ENCODE measurements around the gene ACTL8.

ACTL8 gene

DNA sequence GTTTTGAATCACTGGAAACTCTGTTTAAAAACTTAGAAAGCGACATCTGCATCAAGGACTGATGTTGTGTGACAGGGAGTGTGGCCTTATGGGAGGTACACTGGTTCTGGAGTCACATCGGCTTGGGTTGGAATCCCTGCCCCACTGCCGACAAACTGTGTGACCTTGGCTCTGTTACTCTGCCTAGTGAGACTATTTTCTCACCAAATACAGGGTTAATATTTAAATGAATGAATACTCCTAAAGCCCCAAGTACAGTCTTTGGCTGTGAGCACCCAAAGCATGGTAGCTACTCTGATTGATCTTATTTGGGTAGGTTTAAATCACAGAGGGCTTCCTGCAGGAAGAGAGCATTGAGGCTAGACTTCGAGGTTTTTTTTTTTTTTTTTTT lies 102.0 kb downstream of the ACTL8 start:
- H3K9ac ChIP-seq (ENCODE audit: low read depth, low read length, poor library complexity) = no peak overlapping the region
- no peak overlapping the region for H2BK12ac ChIP-seq (ENCODE audit: low read length)
- no peaks in the 10 kb centered on the region for H3K36me3 ChIP-seq (replicated peaks in 1 of 2; ENCODE audit: control insufficient read depth in 2 of 2, insufficient read depth in 2 of 2, low read length in 2 of 2)
- H3K4me3 ChIP-seq (ENCODE audit: low read length in 2 of 2) = no peak overlapping the region
- H2BK5ac ChIP-seq (ENCODE audit: low read length) = no peak overlapping the region
- H4K8ac ChIP-seq (ENCODE audit: low read depth, low read length) = no peak overlapping the region
- no peak overlapping the region for H3K27ac ChIP-seq (replicated peaks; ENCODE audit: low read length)
- H3K18ac ChIP-seq (ENCODE audit: low read length) = no peak overlapping the region
- H3K14ac ChIP-seq (ENCODE audit: low read length) = no peak overlapping the region
- H2AK5ac ChIP-seq (ENCODE audit: low read depth, low read length) = no peak overlapping the region
- peaks cover 0 to 11% (median 2%) of the 10 kb centered on the region in 3 experiments for H3K27me3 ChIP-seq (ENCODE audit: control insufficient read depth in 3 of 3, insufficient read depth in 3 of 3, low read depth in 1 of 3, low read length in 3 of 3)
- DNase-seq (ENCODE audit: low spot score) = no peak
- no peak overlapping the region for H4K91ac ChIP-seq (ENCODE audit: low read depth, low read length, poor library complexity)
- H3K4me2 ChIP-seq (ENCODE audit: insufficient read depth, low read length, poor library complexity, severe bottlenecking) = no peak overlapping the region
- H2AFZ ChIP-seq (ENCODE audit: low read length) = no peak overlapping the region
- H2BK120ac ChIP-seq (ENCODE audit: low read depth, low read length) = no peak overlapping the region
- no peak overlapping the region for H3K4ac ChIP-seq (ENCODE audit: low read length)
- no CpG with 5 or more reads among the region's 4 CpGs for WGBS, 2 donors (ENCODE audit: extremely low coverage in 2 of 2, insufficient read length in 2 of 2, insufficient replicate concordance in 1 of 2)
- no peak overlapping the region for H3K23ac ChIP-seq (ENCODE audit: low read depth, low read length, poor library complexity)
- H3K4me1 ChIP-seq (ENCODE audit: control insufficient read depth in 2 of 2, insufficient read depth in 1 of 2, low read depth in 1 of 2, low read length in 2 of 2) = peaks cover 0 to 5% of the 10 kb centered on the region in 2 donors
- no peaks in the 10 kb centered on the region for H3K9me3 ChIP-seq (replicated peaks in 1 of 2; ENCODE audit: control insufficient read depth in 2 of 2, insufficient read depth in 1 of 2, low read depth in 1 of 2, low read length in 2 of 2)
- H3K79me1 ChIP-seq (ENCODE audit: low read depth, low read length) = no peaks in the 10 kb centered on the region
- no peak overlapping the region for H2BK15ac ChIP-seq (ENCODE audit: low read length)

DNA sequence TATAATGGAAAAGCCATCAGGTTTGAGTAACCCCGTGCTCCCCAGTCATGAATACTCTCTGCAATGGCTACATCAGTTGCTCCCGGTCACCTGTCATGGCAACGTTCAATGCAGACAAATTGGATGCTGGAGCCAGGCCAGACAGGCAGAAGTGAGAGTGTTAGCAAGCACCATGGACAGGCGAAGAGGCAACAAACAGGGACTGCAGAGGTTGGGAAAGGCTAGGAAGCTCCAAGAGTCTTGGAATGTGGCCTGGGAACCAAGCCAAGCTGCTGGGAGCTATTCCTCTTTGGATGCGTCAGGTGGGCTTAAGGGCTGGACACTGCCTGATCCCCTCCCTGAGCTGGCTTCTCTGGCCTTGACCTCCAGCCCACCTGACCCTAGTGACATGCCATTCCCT lies 102.9 kb downstream of the ACTL8 start:
- Histone ChIP-seq H3K27ac (replicated peaks; ENCODE audit: low read length) (no peak overlapping the region), H3K9me3 (replicated peaks in 1 of 2; ENCODE audit: control insufficient read depth in 2 of 2, insufficient read depth in 1 of 2, low read depth in 1 of 2, low read length in 2 of 2) (no peaks in the 10 kb centered on the region), H3K4me1 (ENCODE audit: control insufficient read depth in 2 of 2, insufficient read depth in 1 of 2, low read depth in 1 of 2, low read length in 2 of 2) (peaks cover 0 to 5% of the 10 kb centered on the region in 2 donors), H4K91ac (ENCODE audit: low read depth, low read length, poor library complexity) (no peak overlapping the region), H2BK5ac (ENCODE audit: low read length) (no peak overlapping the region), H3K36me3 (replicated peaks in 1 of 2; ENCODE audit: control insufficient read depth in 2 of 2, insufficient read depth in 2 of 2, low read length in 2 of 2) (no peaks in the 10 kb centered on the region), H3K4me3 (ENCODE audit: low read length in 2 of 2) (no peak overlapping the region), H2AK5ac (ENCODE audit: low read depth, low read length) (no peak overlapping the region), H2BK120ac (ENCODE audit: low read depth, low read length) (no peak overlapping the region), H3K79me1 (ENCODE audit: low read depth, low read length) (no peaks in the 10 kb centered on the region), H4K8ac (ENCODE audit: low read depth, low read length) (no peak overlapping the region), H3K27me3 (ENCODE audit: control insufficient read depth in 3 of 3, insufficient read depth in 3 of 3, low read depth in 1 of 3, low read length in 3 of 3) (peaks cover 0 to 11% (median 2%) of the 10 kb centered on the region in 3 experiments), H3K4ac (ENCODE audit: low read length) (no peak overlapping the region), H3K4me2 (ENCODE audit: insufficient read depth, low read length, poor library complexity, severe bottlenecking) (no peak overlapping the region), H2BK15ac (ENCODE audit: low read length) (no peak overlapping the region), H3K18ac (ENCODE audit: low read length) (no peak overlapping the region), H3K23ac (ENCODE audit: low read depth, low read length, poor library complexity) (no peak overlapping the region), H3K14ac (ENCODE audit: low read length) (no peak overlapping the region), H2BK12ac (ENCODE audit: low read length) (no peak overlapping the region), H2AFZ (ENCODE audit: low read length) (no peak overlapping the region), H3K9ac (ENCODE audit: low read depth, low read length, poor library complexity) (no peak overlapping the region)
- DNase-seq (ENCODE audit: low spot score) = no peak
- no CpG with 5 or more reads among the region's 5 CpGs for WGBS, 2 donors (ENCODE audit: extremely low coverage in 2 of 2, insufficient read length in 2 of 2, insufficient replicate concordance in 1 of 2)

DNA sequence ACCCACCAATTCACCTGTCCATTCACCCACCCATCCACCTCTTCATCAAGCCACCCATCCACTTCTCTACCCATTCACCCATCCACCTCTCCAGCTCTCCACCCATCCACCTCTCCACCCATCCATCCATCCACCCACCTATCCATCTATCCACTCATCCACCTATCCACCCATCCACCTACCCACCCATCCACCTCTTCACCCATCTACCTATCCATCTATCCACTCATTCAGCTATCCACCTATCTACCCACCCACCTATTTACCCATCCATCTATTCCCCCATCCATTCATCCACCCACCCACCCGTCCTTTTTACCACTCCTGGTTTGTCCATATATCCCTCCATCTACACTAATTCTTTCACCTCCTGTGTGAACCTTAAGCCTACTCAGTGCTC lies 105.7 kb downstream of the ACTL8 start:
- Histone ChIP-seq H3K14ac (ENCODE audit: low read length) (no peak overlapping the region), H2BK120ac (ENCODE audit: low read depth, low read length) (no peak overlapping the region), H3K4me3 (ENCODE audit: low read length in 2 of 2) (no peak overlapping the region), H4K8ac (ENCODE audit: low read depth, low read length) (no peak overlapping the region), H2BK15ac (ENCODE audit: low read length) (no peak overlapping the region), H3K9ac (ENCODE audit: low read depth, low read length, poor library complexity) (no peak overlapping the region), H2AK5ac (ENCODE audit: low read depth, low read length) (no peak overlapping the region), H4K91ac (ENCODE audit: low read depth, low read length, poor library complexity) (no peak overlapping the region), H3K79me1 (ENCODE audit: low read depth, low read length) (no peaks in the 10 kb centered on the region), H2BK5ac (ENCODE audit: low read length) (no peak overlapping the region), H3K27ac (replicated peaks; ENCODE audit: low read length) (no peak overlapping the region), H2BK12ac (ENCODE audit: low read length) (no peak overlapping the region), H3K18ac (ENCODE audit: low read length) (no peak overlapping the region), H3K23ac (ENCODE audit: low read depth, low read length, poor library complexity) (no peak overlapping the region), H3K9me3 (replicated peaks in 1 of 2; ENCODE audit: control insufficient read depth in 2 of 2, insufficient read depth in 1 of 2, low read depth in 1 of 2, low read length in 2 of 2) (no peaks in the 10 kb centered on the region), H3K4me2 (ENCODE audit: insufficient read depth, low read length, poor library complexity, severe bottlenecking) (no peak overlapping the region), H3K4ac (ENCODE audit: low read length) (no peak overlapping the region), H3K4me1 (ENCODE audit: control insufficient read depth in 2 of 2, insufficient read depth in 1 of 2, low read depth in 1 of 2, low read length in 2 of 2) (peaks cover 0 to 7% of the 10 kb centered on the region in 2 donors), H3K27me3 (ENCODE audit: control insufficient read depth in 3 of 3, insufficient read depth in 3 of 3, low read depth in 1 of 3, low read length in 3 of 3) (no peaks in the 10 kb centered on the region), H2AFZ (ENCODE audit: low read length) (no peak overlapping the region), H3K36me3 (replicated peaks in 1 of 2; ENCODE audit: control insufficient read depth in 2 of 2, insufficient read depth in 2 of 2, low read length in 2 of 2) (no peaks in the 10 kb centered on the region)
- no peak for DNase-seq (ENCODE audit: low spot score)
- 100% methylated on average over 1 of the region's 1 CpG; no CpG with 5 or more reads in 1 of the 2 donors for WGBS, 2 donors (ENCODE audit: extremely low coverage in 2 of 2, insufficient read length in 2 of 2, insufficient replicate concordance in 1 of 2)

GRCh38 chr1:17861685-17862084 lies 106.6 kb downstream of the ACTL8 start:
- Histone ChIP-seq H3K4me1 (ENCODE audit: control insufficient read depth in 2 of 2, insufficient read depth in 1 of 2, low read depth in 1 of 2, low read length in 2 of 2) (peaks cover 0 to 7% of the 10 kb centered on the region in 2 donors), H2BK15ac (ENCODE audit: low read length) (no peak overlapping the region), H3K9me3 (replicated peaks in 1 of 2; ENCODE audit: control insufficient read depth in 2 of 2, insufficient read depth in 1 of 2, low read depth in 1 of 2, low read length in 2 of 2) (no peaks in the 10 kb centered on the region), H3K9ac (ENCODE audit: low read depth, low read length, poor library complexity) (no peak overlapping the region), H3K4ac (ENCODE audit: low read length) (no peak overlapping the region), H3K14ac (ENCODE audit: low read length) (no peak overlapping the region), H4K8ac (ENCODE audit: low read depth, low read length) (no peak overlapping the region), H2BK120ac (ENCODE audit: low read depth, low read length) (no peak overlapping the region), H2AK5ac (ENCODE audit: low read depth, low read length) (no peak overlapping the region), H4K91ac (ENCODE audit: low read depth, low read length, poor library complexity) (no peak overlapping the region), H2BK5ac (ENCODE audit: low read length) (no peak overlapping the region), H3K27ac (replicated peaks; ENCODE audit: low read length) (no peak overlapping the region), H2AFZ (ENCODE audit: low read length) (no peak overlapping the region), H3K36me3 (replicated peaks in 1 of 2; ENCODE audit: control insufficient read depth in 2 of 2, insufficient read depth in 2 of 2, low read length in 2 of 2) (no peaks in the 10 kb centered on the region), H3K4me2 (ENCODE audit: insufficient read depth, low read length, poor library complexity, severe bottlenecking) (no peak overlapping the region), H3K23ac (ENCODE audit: low read depth, low read length, poor library complexity) (no peak overlapping the region), H2BK12ac (ENCODE audit: low read length) (no peak overlapping the region), H3K4me3 (ENCODE audit: low read length in 2 of 2) (no peak overlapping the region), H3K18ac (ENCODE audit: low read length) (no peak overlapping the region), H3K27me3 (ENCODE audit: control insufficient read depth in 3 of 3, insufficient read depth in 3 of 3, low read depth in 1 of 3, low read length in 3 of 3) (no peaks in the 10 kb centered on the region), H3K79me1 (ENCODE audit: low read depth, low read length) (no peaks in the 10 kb centered on the region)
- WGBS, 2 donors (ENCODE audit: extremely low coverage in 2 of 2, insufficient read length in 2 of 2, insufficient replicate concordance in 1 of 2) = no CpG with 5 or more reads among the region's 3 CpGs
- DNase-seq (ENCODE audit: low spot score) = no peak

All from neuronal stem cell (in vitro differentiated cells).